GM19043 (cell line): Measurements from ENCODE around the gene KRT37.
"Not testable (repeated sequence)": the region's sequence is repeated elsewhere in the genome, so short reads cannot be mapped to it uniquely, and the experiment has no call there.

Source experiments
- ATAC-seq: cut with Tn5 transposase; IDR thresholded peaks from one replicate; pipeline ENCODE4 v1.9.1; 2021; ENCODE audit warnings: low read depth; ENCODE audit not compliant: unreplicated experiment

The KRT37 gene

DNA sequence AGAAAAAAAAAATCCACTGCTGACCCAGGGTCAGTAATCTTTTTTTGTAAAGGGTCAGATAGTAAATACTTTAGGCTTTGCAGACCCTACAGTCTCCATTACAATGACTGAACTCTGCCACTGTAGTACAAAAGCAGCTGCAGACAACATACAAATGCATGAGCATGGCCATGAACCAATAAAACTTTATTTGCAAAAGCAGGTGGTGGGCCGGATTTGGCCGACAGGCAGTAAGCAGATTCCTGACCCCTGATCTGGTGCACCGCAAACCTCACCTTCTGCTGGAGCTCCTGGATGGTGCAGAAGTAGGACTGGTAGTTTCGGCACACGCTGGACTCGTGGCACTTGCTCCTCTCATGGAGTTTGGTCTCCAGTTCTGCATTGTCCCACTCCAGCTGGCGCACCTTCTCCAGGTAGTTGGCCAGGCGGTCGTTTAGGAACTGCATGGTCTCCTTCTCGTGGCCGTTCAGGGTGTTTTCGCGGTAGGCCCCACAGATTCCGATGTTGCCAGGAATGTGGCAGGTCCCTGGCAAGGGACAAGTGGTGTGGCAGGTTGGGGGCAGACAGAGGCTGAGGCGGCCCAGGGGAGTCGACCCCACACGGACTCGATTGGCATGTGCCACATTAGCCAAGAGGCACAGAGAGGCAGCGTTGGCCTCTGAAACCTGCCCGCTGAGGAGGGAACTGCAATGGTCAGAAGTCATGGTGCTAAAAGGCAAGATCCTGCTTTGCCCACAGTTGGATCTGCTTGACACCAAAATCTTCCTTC is 13.1 kb downstream of the KRT37 start:
- ATAC-seq, result no peak

- ATAC-seq, result no peak
Observed at GRCh38 chr17:41407226-41407625, 17.2 kb downstream of the KRT37 start.

DNA sequence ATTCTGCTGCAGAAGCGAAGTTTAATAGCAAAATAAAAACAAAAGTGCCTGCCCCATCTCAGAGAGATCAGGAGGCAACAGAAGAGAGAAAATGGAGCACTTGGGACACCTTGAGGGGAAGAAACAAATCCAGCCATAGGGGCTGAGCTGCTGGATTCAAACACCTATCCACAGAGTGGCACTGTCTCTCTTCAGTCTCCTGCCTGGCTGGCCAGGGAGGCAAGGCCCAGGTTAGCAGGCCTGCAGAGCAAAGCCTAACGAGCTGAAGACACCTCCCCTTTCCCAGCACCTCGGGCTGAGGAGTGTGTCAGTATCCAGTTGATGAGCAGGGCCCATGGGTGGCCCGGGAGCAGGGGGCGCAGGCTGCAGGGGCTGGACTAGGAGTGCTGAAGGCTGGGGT is 18.2 kb downstream of the KRT37 start:
- no peak for ATAC-seq

DNA sequence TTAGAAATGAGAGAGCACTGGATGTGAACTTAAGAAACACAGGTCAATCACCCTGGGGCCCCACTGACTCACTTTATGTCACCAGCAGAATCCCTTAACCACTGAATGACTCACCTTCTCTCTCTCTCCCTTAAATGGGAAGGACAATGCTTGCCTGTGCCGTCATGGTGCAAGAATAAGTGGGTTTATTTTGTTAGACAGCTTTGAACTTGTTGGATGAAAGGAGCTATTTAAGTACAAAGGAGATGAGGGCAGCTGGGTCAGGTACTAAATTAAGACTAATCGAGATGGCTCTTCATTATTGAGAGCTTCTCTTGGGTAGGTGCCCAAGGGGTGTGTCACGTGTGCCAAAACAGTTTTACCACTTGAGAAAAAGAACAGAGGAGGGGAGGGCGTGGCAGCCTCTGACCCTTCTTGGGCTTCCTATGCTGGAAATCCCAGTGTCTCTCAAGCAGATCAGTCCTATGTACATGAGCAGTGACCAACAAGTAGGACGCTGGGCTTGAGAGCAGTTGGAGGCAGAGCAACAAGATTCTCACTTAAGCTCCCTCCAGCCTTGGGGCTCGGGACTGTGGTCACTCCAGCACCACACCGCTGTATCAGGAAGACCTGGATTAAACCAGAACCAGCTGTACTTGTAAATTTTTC is 20.2 kb downstream of the KRT37 start:
- ATAC-seq, result no peak

- no peak for ATAC-seq
Observed at GRCh38 chr17:41403404-41404023, 20.9 kb downstream of the KRT37 start.

DNA sequence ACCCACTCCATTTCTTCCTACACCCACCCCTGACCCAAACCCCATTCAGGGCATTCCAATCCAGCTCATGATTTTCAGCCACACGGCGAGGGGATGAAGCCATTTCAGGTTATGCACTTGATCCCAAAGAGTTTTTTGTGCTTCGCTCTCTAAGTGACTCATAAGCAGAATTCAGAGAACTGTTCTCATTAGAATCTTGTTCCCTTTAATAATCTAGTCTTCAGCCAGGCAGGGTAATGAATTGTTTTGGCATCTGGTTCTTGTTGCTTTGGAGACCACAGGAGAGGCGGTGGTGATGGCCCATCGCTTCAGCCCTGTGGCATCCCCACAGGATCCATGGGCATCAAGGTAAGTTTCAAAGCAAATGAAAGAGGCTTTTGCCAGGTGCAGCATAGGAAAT is 22.2 kb downstream of the KRT37 start:
- no peak for ATAC-seq

DNA sequence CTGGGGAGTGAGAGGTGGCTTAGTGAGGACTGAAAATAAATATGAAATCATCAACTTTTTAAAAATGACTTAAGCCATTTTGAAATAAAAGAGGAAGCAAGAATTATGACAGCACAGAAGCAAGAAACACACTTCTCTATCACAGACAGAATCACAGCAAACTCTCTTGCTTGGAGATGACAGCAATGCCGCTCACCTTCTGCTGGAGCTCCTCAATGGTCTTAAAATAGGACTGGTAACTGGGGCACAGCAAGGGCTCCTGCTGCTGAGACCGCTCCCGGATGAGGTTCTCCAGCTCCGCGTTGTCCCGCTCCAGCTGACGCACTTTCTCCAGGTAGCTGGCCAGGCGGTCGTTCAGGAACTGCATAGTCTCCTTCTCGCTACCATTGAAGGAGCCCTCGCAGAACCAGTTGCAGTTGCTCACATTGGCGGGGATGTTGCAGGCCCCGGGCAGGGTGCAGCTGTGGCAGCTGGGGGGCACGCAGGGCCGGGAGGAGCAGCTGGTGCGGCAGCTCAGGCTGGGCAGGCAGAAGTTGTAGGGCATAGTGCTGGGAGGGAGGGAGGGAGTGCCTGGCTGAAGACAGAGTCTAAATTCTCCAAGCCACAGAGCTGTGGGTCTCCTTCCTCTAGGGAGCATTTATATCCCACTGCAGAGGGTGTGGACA is 27.3 kb downstream of the KRT37 start, which contains the start of gene KRT31:
TSS of gene KRT31 (minus strand) at position 613 of the 665 bp plus-strand sequence. CDS start at position 544, 69 bp downstream.
- ATAC-seq, result no peak

GRCh38 chr17:41396340-41396739 is 28.0 kb downstream of the KRT37 start:
- ATAC-seq, result no peak

- no peak for ATAC-seq
Observed at GRCh38 chr17:41395611-41396010, 28.8 kb downstream of the KRT37 start.

- ATAC-seq, result not testable (repeated sequence)
Observed at GRCh38 chr17:41395044-41395443, 29.3 kb downstream of the KRT37 start.

DNA sequence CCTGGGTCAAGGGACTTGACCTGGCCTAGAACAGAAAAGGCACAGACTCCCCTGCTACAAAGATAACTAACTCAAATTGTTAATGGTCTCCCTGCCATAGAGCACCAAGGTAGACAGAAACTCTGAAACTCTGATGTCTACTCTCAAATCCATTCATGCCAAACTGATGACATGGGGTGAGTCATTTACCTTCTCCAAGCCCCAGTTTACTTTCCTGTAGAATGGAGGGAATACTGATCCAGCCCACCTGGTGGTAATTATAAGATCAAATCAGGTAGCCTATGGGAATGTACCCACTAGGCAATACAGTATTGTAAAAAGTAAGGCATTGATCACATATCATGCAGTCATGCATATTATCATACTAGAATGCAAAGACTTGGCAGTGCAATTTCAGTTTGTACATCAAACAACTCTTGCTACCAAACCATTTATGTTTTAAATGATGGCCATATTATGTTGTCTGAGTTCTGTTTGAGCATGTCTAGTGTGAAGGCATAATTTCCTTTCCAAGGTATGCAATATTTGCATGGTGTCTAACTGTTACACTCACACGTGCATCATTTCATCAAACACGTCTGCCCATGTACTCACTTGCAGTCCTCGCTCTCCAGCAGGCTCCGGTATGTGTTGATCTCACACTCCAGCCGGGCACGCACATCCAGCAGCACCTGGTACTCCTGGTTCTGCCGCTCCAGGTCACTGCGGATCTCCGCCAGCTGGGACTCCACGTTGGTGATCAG is 30.0 kb downstream of the KRT37 start:
- ATAC-seq, result no peak

- no peak for ATAC-seq
Observed at GRCh38 chr17:41393826-41394225, 30.6 kb downstream of the KRT37 start.

- no peak for ATAC-seq
Observed at GRCh38 chr17:41393294-41393693, 31.1 kb downstream of the KRT37 start.

DNA sequence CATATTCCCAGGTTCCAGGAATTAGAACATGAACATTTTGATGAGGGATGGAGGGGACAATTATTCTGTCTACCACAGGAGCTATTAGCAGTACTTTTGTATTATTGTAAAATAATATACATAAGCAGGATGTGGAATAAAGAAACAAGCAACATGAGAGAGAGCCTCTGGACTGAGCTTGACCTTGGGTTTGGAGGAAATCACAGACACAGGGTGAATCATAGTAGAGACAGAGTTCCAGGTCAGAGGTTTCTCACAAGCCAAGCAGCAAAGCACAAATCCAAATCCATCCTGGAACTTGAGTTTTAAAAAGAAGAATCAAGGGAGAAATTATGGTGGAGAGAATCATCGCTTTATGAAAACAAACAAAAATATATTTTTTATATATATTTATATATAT is 32.1 kb downstream of the KRT37 start:
- no peak for ATAC-seq

- no peak for ATAC-seq
Observed at GRCh38 chr17:41391535-41391934, 32.9 kb downstream of the KRT37 start.

GRCh38 chr17:41390411-41390938 is 33.9 kb downstream of the KRT37 start:
- no peak for ATAC-seq

DNA sequence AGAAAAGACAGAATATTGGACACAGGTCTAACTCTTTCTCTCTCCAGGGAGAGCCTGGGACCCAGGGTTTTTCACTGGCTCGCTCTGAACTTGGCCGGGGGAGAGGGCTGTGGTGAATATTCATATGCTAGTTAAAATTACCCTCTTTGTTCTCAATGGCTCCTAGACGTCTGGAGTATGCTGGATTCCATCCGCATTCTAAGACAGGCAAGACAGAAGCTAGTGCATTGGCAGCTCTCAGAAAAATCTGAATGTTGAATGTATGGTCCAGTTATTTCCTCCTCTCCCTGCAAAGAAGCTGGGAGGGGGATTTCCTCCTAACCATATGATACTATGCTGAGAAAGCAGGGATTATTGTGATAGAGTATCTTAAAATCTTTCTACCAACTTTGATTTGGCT is 36.7 kb downstream of the KRT37 start:
- no peak for ATAC-seq

GRCh38 chr17:41386227-41386626 is 38.2 kb downstream of the KRT37 start:
- ATAC-seq, result no peak

DNA sequence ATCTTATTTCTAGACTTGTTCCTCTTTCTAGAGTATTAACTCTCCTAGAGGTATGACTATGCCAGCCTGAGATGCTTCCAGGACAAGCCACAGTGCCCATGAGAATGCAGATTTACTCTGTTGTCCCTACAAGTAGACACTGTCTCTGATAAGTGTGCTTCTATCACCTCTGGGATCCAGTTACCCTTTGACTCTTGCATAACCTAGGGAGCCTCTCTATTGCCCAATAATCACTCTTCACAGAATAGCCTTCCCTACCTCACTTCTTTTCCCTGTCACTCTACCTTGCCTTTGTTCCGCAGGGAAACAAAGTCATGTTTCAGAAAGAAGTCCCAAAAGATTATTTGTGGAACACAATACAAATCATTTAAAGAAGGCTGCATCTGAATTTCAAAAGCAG is 40.7 kb downstream of the KRT37 start:
- no peak for ATAC-seq

- ATAC-seq, result no peak
Observed at GRCh38 chr17:41382394-41382793, 42.0 kb downstream of the KRT37 start.
